ENCODE measurements around the gene WNT1. TPM values are rescaled to one million over a fixed set of nuclear protein-coding genes. Genes with fewer than 3 reads are reported as not detected.

Gene WNT1
- total RNA-seq, 1 donor from 2014 or later = not detected

DNA sequence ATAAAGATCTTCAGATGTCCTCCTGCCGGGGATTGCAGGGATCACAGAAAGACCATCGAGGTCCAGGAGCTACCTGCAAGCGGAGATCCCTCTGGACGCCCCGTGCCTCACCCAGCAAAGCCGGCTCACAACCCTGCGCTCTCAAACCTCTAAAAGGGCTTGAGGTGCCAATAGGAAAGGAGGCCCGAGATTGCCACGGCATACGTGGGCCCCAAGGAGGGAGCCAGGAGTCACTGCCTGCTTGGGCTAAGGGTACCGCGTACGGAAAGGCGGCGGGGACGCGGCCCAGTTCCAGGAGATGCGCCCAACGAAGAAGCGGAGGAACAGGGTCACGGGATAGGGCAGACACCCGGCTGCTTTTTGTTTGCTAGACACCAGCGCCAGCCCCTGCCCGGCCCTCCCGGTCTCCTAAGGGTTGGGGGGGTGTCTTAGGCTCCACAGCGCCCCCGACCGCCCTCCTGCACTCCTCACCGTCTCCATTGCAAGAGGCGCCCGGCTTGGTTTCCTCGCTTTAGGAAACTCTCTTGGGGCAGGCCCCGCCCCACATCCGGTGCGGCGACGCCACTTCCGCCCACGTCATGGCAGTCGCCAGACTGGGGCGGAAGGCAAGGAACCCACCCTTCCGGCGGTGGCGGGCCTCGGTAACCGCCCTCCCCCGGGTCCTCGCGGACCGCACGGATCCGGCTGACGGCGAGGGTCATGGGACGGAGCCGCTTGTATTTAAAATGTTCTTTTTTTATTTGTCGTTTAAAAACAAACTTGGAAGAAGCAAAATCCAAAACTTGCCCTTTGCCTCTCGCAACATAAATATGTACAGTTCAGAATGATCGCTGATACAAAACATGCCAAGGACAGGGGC lies 40.4 kb downstream of the WNT1 start, which contains the start of gene PRKAG1:
Gene PRKAG1 (minus strand): TSS at position 516 of the 859 bp plus-strand sequence. CDS start 36 bp downstream, at position 480.
- TF ChIP-seq, protein P1, sequence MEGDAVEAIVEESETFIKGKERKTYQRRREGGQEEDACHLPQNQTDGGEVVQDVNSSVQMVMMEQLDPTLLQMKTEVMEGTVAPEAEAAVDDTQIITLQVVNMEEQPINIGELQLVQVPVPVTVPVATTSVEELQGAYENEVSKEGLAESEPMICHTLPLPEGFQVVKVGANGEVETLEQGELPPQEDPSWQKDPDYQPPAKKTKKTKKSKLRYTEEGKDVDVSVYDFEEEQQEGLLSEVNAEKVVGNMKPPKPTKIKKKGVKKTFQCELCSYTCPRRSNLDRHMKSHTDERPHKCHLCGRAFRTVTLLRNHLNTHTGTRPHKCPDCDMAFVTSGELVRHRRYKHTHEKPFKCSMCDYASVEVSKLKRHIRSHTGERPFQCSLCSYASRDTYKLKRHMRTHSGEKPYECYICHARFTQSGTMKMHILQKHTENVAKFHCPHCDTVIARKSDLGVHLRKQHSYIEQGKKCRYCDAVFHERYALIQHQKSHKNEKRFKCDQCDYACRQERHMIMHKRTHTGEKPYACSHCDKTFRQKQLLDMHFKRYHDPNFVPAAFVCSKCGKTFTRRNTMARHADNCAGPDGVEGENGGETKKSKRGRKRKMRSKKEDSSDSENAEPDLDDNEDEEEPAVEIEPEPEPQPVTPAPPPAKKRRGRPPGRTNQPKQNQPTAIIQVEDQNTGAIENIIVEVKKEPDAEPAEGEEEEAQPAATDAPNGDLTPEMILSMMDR (IDR thresholded peaks at IDR 0.05; ENCODE audit: partially characterized antibody, unreplicated experiment) = peak; percentile 52
- peak; percentile 97 for DNase-seq
- Mint-ChIP-seq H3K27me3 (ENCODE audit: unreplicated experiment) (peaks cover 7% of the 10 kb centered on the region), H3K4me3 (ENCODE audit: unreplicated experiment) (peak within 1 kb of the TSS; percentile 89), H3K27ac (ENCODE audit: unreplicated experiment) (peak within 1 kb of the TSS; percentile 99), H3K36me3 (ENCODE audit: unreplicated experiment) (peaks cover 6% of the 10 kb centered on the region), H3K4me1 (ENCODE audit: low read depth, unreplicated experiment) (peaks cover 10% of the 10 kb centered on the region), H3K9me3 (ENCODE audit: unreplicated experiment) (peaks cover 7% of the 10 kb centered on the region)

DNA sequence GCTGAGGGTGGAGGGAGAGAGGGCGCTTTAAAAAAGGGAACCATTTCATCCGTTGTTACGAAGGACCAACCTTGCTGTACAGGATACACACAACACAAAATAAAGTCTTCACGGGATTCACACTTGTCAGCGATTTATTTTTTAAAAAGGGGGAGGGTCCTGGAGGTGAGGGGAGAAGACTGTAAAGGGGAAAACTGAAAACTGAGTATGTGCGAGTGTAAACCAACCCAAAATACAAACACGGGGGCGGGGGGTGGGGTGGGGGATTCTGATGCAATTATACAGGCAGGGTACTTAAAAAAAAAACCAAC lies 41.0 kb downstream of the WNT1 start:
- peaks cover 7% of the 10 kb centered on the region for H3K9me3 Mint-ChIP-seq (ENCODE audit: unreplicated experiment)
- H3K27ac Mint-ChIP-seq (ENCODE audit: unreplicated experiment) = peak overlapping the region; percentile 99
- H3K27me3 Mint-ChIP-seq (ENCODE audit: unreplicated experiment) = peaks cover 7% of the 10 kb centered on the region
- peaks cover 10% of the 10 kb centered on the region for H3K4me1 Mint-ChIP-seq (ENCODE audit: low read depth, unreplicated experiment)
- peaks cover 6% of the 10 kb centered on the region for H3K36me3 Mint-ChIP-seq (ENCODE audit: unreplicated experiment)
- TF ChIP-seq, protein P1 (IDR thresholded peaks at IDR 0.05; ENCODE audit: partially characterized antibody, unreplicated experiment) = no peak
- no peak for DNase-seq
- peak overlapping the region; percentile 89 for H3K4me3 Mint-ChIP-seq (ENCODE audit: unreplicated experiment)

DNA sequence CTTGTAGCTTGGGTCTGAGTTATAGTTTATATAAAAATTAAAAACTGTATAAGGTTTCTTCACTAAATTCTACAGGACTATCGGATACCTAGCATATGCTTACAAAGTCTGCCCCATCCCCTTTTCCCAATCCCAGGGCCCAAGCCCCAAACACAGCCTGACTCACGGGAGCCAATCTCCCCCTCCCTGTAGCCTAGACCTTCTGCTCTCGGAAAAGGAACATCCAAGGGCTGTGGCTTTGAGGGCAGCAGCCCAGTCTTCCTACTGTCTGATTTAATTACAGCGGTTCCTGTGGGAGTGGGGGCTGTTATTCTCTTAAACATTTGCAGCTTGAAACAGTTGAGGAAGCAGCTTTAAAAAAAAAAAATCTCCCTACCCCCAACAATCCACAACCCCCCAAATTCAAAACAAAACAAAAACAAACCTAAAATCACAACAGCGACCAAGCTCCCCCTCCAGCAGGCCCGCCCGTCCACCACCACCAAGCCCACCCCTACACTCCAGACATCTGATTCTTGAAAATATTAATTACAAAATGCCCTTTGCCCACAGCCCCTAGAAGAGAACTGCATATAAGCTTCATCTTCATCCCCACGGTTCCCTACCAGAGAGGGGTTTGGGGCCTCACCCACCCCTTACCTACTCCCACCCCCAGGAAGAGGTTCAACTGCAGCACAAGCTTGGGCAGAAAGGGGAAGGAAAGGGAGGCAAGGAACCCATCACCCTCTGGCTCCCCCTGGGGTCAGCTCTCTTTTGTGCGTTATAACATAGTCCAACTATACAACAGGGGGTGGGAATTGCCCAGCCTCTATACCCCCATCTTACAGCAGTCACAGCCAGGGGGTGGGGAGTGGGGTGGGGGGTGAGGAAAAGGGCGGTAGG lies 41.6 kb downstream of the WNT1 start:
- Mint-ChIP-seq H3K4me1 (ENCODE audit: low read depth, unreplicated experiment) (peaks cover 10% of the 10 kb centered on the region), H3K4me3 (ENCODE audit: unreplicated experiment) (peak overlapping the region; percentile 89)
- TF ChIP-seq, protein P1 (IDR thresholded peaks at IDR 0.05; ENCODE audit: partially characterized antibody, unreplicated experiment) = peak; percentile 25

DNA sequence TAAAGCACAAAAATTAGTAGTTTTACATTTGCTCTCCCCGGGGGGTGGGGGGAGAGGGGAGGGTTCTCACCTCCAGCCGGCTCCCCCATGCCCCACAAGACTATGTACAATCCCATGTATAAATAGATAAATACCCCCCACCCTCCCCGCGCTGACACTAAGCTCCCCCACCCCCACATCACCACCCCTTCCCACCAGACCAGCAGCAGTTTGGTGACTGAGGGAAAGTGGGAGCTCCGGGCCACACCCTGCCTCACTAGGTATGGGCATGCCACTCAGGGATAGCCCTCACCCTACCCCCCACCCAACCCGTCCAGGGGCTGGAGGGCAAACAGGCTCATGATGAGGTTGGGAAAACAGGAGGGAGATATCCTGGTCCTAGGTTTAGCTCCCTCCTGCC lies 42.3 kb downstream of the WNT1 start:
- Mint-ChIP-seq H3K9me3 (ENCODE audit: unreplicated experiment) (peaks cover 7% of the 10 kb centered on the region), H3K27me3 (ENCODE audit: unreplicated experiment) (peaks cover 7% of the 10 kb centered on the region), H3K36me3 (ENCODE audit: unreplicated experiment) (peaks cover 6% of the 10 kb centered on the region), H3K27ac (ENCODE audit: unreplicated experiment) (peak overlapping the region; percentile 33), H3K4me3 (ENCODE audit: unreplicated experiment) (no peak overlapping the region), H3K4me1 (ENCODE audit: low read depth, unreplicated experiment) (peaks cover 10% of the 10 kb centered on the region)
- DNase-seq = no peak
- TF ChIP-seq, protein P1 (IDR thresholded peaks at IDR 0.05; ENCODE audit: partially characterized antibody, unreplicated experiment) = no peak

More for the DNA sequence above, 41.6 kb downstream of the WNT1 start:
- Mint-ChIP-seq H3K36me3 (ENCODE audit: unreplicated experiment) (peaks cover 6% of the 10 kb centered on the region), H3K27ac (ENCODE audit: unreplicated experiment) (peak overlapping the region; percentile 94), H3K27me3 (ENCODE audit: unreplicated experiment) (peaks cover 7% of the 10 kb centered on the region), H3K9me3 (ENCODE audit: unreplicated experiment) (peaks cover 7% of the 10 kb centered on the region)
- DNase-seq = peak; percentile 54

All from glutamatergic neuron (in vitro differentiated cells).